ENCODE measurements around the gene DHRS3. TPM values are rescaled to one million over a fixed set of nuclear protein-coding genes. Genes with fewer than 3 reads are reported as not detected.
A peak's percentile ranks its signal among the peaks of the same experiment; 100 is the strongest.

DHRS3 gene
- total RNA-seq, 1 donor from 2014 or later: 111 TPM

GRCh38 chr1:12580054-12580887 lies 37.7 kb downstream of the DHRS3 start:
- no peak for DNase-seq (ENCODE audit: extremely low spot score in 2 of 2)
- Histone ChIP-seq H3K36me3 (peaks cover 0 to 40% of the 10 kb centered on the region in 2 donors), H3K9me3 (no peaks in the 10 kb centered on the region), H3K27ac (peak overlapping the region; percentile 42), H3K27me3 (no peaks in the 10 kb centered on the region), H3K4me1 (peaks cover 25% of the 10 kb centered on the region), H3K4me3 (no peak overlapping the region)
- intact Hi-C loops (cut with DNase I): no loop called here
- TF ChIP-seq POLR2AphosphoS5 (IDR thresholded peaks at IDR 0.05; ENCODE audit: insufficient read depth in 1 of 2, low read depth in 1 of 2) (no peak), POLR2A (IDR thresholded peaks at IDR 0.05) (no peak), CTCF (IDR thresholded peaks at IDR 0.05) (no peak)

- H3K4me1 ChIP-seq: peaks cover 27% of the 10 kb centered on the region
- no peaks in the 10 kb centered on the region for H3K9me3 ChIP-seq
- intact Hi-C loops (cut with DNase I): no loop called here
- TF ChIP-seq CTCF (IDR thresholded peaks at IDR 0.05) (no peak), POLR2AphosphoS5 (IDR thresholded peaks at IDR 0.05; ENCODE audit: insufficient read depth in 1 of 2, low read depth in 1 of 2) (no peak), POLR2A (IDR thresholded peaks at IDR 0.05) (no peak)
- DNase-seq (ENCODE audit: extremely low spot score in 2 of 2): no peak
- H3K27me3 ChIP-seq: no peaks in the 10 kb centered on the region
- no peak overlapping the region for H3K4me3 ChIP-seq
- H3K27ac ChIP-seq: no peak overlapping the region
- peaks cover 0 to 47% of the 10 kb centered on the region in 2 donors for H3K36me3 ChIP-seq
Observed at GRCh38 chr1:12578860-12579422, 39.1 kb downstream of the DHRS3 start.

- Histone ChIP-seq H3K4me1 (peaks cover 35% of the 10 kb centered on the region), H3K27ac (no peak overlapping the region), H3K36me3 (peaks cover 0 to 61% of the 10 kb centered on the region in 2 donors), H3K27me3 (no peaks in the 10 kb centered on the region), H3K4me3 (no peak overlapping the region), H3K9me3 (no peaks in the 10 kb centered on the region)
- DNase-seq (ENCODE audit: extremely low spot score in 2 of 2): no peak
- TF ChIP-seq CTCF (IDR thresholded peaks at IDR 0.05) (no peak), POLR2A (IDR thresholded peaks at IDR 0.05) (no peak), POLR2AphosphoS5 (IDR thresholded peaks at IDR 0.05; ENCODE audit: insufficient read depth in 1 of 2, low read depth in 1 of 2) (no peak)
- intact Hi-C loops (cut with DNase I): no loop called here
Observed at GRCh38 chr1:12577020-12577419, 41.0 kb downstream of the DHRS3 start.

GRCh38 chr1:12574757-12575139 lies 43.3 kb downstream of the DHRS3 start:
- intact Hi-C loops (cut with DNase I): no loop called here
- Histone ChIP-seq H3K9me3 (no peaks in the 10 kb centered on the region), H3K27me3 (no peaks in the 10 kb centered on the region), H3K36me3 (peaks cover 0 to 76% of the 10 kb centered on the region in 2 donors), H3K4me1 (peaks cover 18% of the 10 kb centered on the region), H3K27ac (no peak overlapping the region), H3K4me3 (no peak overlapping the region)
- TF ChIP-seq POLR2AphosphoS5 (IDR thresholded peaks at IDR 0.05; ENCODE audit: insufficient read depth in 1 of 2, low read depth in 1 of 2) (no peak), CTCF (IDR thresholded peaks at IDR 0.05) (no peak)
- DNase-seq (ENCODE audit: extremely low spot score in 2 of 2): no peak

All from vagina (tissue), 2 donors.